Neuronal stem cell (in vitro differentiated cells): ENCODE measurements around the gene PARD3B.
A peak's percentile ranks its signal among the peaks of the same experiment; 100 is the strongest.

Source experiments
- DNase-seq: peaks from one replicate; pipeline ENCODE4 v3.0.0-alpha.2; 2013; ENCODE audit warnings: low spot score
- H2AFZ ChIP-seq: one replicate; pipeline ENCODE4 v1.6.1; 2013; ENCODE audit warnings: mild to moderate bottlenecking, low read length, inconsistent platforms
- H2AK5ac ChIP-seq: 2 replicates; pipeline ENCODE4 v1.6.1; 2013; ENCODE audit warnings: low read depth, mild to moderate bottlenecking, inconsistent platforms, low read length, moderate library complexity, mixed read lengths
- H2BK120ac ChIP-seq: 2 replicates; pipeline ENCODE4 v1.6.1; 2013; ENCODE audit warnings: low read depth, mild to moderate bottlenecking, inconsistent platforms, low read length, moderate library complexity, mixed read lengths
- H2BK12ac ChIP-seq: one replicate; pipeline ENCODE4 v1.6.1; 2013; ENCODE audit warnings: low read length, inconsistent platforms
- H2BK15ac ChIP-seq: 2 replicates; pipeline ENCODE4 v1.6.1; 2013; ENCODE audit warnings: mild to moderate bottlenecking, low read length, inconsistent platforms, mixed read lengths
- H2BK5ac ChIP-seq: one replicate; pipeline ENCODE4 v1.6.1; 2013; ENCODE audit warnings: inconsistent platforms, mild to moderate bottlenecking, low read length, moderate library complexity
- H3K14ac ChIP-seq: one replicate; pipeline ENCODE4 v1.6.1; 2013; ENCODE audit warnings: low read length, inconsistent platforms
- H3K18ac ChIP-seq: 2 replicates; pipeline ENCODE4 v1.6.1; 2013; ENCODE audit warnings: low read length, inconsistent platforms
- H3K23ac ChIP-seq: 2 replicates; pipeline ENCODE4 v1.6.1; 2013; ENCODE audit warnings: low read depth, mild to moderate bottlenecking, mixed read lengths, low read length, inconsistent platforms; ENCODE audit not compliant: poor library complexity
- H3K27ac ChIP-seq: replicated peaks from 3 replicates; pipeline ENCODE4 v1.5.1; 2013; ENCODE audit warnings: low read length, inconsistent platforms
- H3K27me3 ChIP-seq, 3 experiments: 2 replicates each; pipeline ENCODE4 v1.6.1; 2013; ENCODE audit warnings: low read length in 3 of 3, mild to moderate bottlenecking in 2 of 3, inconsistent platforms in 1 of 3, low read depth in 1 of 3, mixed read lengths in 1 of 3, moderate library complexity in 1 of 3; ENCODE audit not compliant: control insufficient read depth in 3 of 3, insufficient read depth in 3 of 3
- H3K36me3 ChIP-seq, 2 donors: replicated peaks in 1 of 2; 2 replicates each; pipeline ENCODE4 v1.6.1; 2013; ENCODE audit warnings: low read length in 2 of 2; ENCODE audit not compliant: control insufficient read depth in 2 of 2, insufficient read depth in 2 of 2
- H3K4ac ChIP-seq: 2 replicates; pipeline ENCODE4 v1.6.1; 2013; ENCODE audit warnings: inconsistent platforms, mild to moderate bottlenecking, low read length, moderate library complexity
- H3K4me1 ChIP-seq, 2 donors: 1 replicate in 1 of 2; 2 replicates in 1 of 2; pipeline ENCODE4 v1.6.1; 2013; ENCODE audit warnings: low read length in 2 of 2, low read depth in 1 of 2; ENCODE audit not compliant: control insufficient read depth in 2 of 2, insufficient read depth in 1 of 2
- H3K4me2 ChIP-seq: one replicate; pipeline ENCODE4 v1.6.1; 2013; ENCODE audit warnings: mild to moderate bottlenecking, low read length, inconsistent platforms; ENCODE audit not compliant: insufficient read depth, poor library complexity, severe bottlenecking
- H3K4me3 ChIP-seq, 2 donors: 2 replicates each; pipeline ENCODE4 v1.5.1; 2013; ENCODE audit warnings: low read length in 2 of 2, mild to moderate bottlenecking in 2 of 2, inconsistent platforms in 1 of 2, moderate library complexity in 1 of 2
- H3K79me1 ChIP-seq: one replicate; pipeline ENCODE4 v1.6.1; 2013; ENCODE audit warnings: low read depth, mild to moderate bottlenecking, inconsistent platforms, low read length, moderate library complexity
- H3K9ac ChIP-seq: one replicate; pipeline ENCODE4 v1.6.1; 2013; ENCODE audit warnings: mild to moderate bottlenecking, low read depth, low read length, inconsistent platforms; ENCODE audit not compliant: poor library complexity
- H3K9me3 ChIP-seq, 2 donors: replicated peaks in 1 of 2; 2 replicates each; pipeline versions ENCODE3 to v1.6.1; 2013; ENCODE audit warnings: low read length in 2 of 2, mild to moderate bottlenecking in 2 of 2, inconsistent platforms in 1 of 2, low read depth in 1 of 2, mixed read lengths in 1 of 2, moderate library complexity in 1 of 2; ENCODE audit not compliant: control insufficient read depth in 2 of 2, insufficient read depth in 1 of 2
- H4K8ac ChIP-seq: one replicate; pipeline ENCODE4 v1.6.1; 2013; ENCODE audit warnings: low read depth, mild to moderate bottlenecking, inconsistent platforms, low read length, moderate library complexity
- H4K91ac ChIP-seq: one replicate; pipeline ENCODE4 v1.6.1; 2013; ENCODE audit warnings: low read length, low read depth, mild to moderate bottlenecking, inconsistent platforms; ENCODE audit not compliant: poor library complexity
- WGBS, 2 donors: extraction: QIAGEN DNeasy Blood & Tissue Kit; methylation state at CpG; one replicate each; pipeline ENCODE4 v1.1.7; 2013; ENCODE audit warnings: missing lambda C conversion rate in 2 of 2, mixed read lengths in 1 of 2; ENCODE audit not compliant: insufficient read length in 2 of 2, insufficient replicate concordance in 1 of 2; ENCODE audit errors: extremely low coverage in 2 of 2; 5-methylcytosine and 5-hydroxymethylcytosine counted together

PARD3B gene

DNA sequence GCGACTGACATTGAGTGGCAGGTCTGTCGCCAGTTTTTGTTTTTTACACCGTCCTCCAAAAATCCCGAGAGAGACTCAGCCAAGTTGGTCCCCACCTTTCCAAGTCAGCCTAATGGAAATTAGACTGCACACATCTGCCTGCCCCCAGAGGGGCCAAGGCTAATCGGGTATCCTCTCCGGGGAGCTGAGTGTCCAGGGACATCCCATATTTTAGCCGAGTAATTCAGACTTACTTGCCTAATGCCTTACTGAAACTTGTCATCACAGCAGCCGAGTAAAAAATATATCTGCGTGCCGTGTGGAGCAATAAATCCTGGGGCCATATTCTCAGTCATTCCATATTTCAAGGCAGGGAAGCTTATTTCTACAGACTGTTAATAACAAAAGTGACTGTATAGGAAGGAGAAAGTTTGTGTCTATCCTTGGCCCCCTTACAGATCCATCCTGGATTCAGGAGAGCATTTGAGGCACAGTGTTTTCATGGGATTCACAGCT, 1098.2 kb downstream of the PARD3B start:
- Histone ChIP-seq H3K18ac (no peak overlapping the region), H4K91ac (no peak overlapping the region), H3K36me3 (no peaks in the 10 kb centered on the region), H3K4ac (no peak overlapping the region), H2BK120ac (no peak overlapping the region), H2AFZ (peak overlapping the region; percentile 55), H2AK5ac (no peak overlapping the region), H3K4me1 (peaks cover 3 to 13% of the 10 kb centered on the region in 2 donors), H3K9me3 (peaks cover 0 to 10% of the 10 kb centered on the region in 2 donors), H3K4me2 (no peak overlapping the region), H3K27me3 (no peaks in the 10 kb centered on the region), H3K4me3 (no peak overlapping the region), H3K14ac (no peak overlapping the region), H3K27ac (no peak overlapping the region), H2BK12ac (no peak overlapping the region), H3K79me1 (no peaks in the 10 kb centered on the region), H2BK5ac (no peak overlapping the region), H2BK15ac (no peak overlapping the region), H3K9ac (no peak overlapping the region), H3K23ac (no peak overlapping the region), H4K8ac (no peak overlapping the region)
- no peak for DNase-seq
- no CpG with 5 or more reads among the region's 10 CpGs for WGBS, 2 donors

GRCh38 chr2:205644018-205644417, 1098.7 kb downstream of the PARD3B start:
- no peak overlapping the region for H2AK5ac ChIP-seq
- H3K79me1 ChIP-seq, result no peaks in the 10 kb centered on the region
- H2BK5ac ChIP-seq, result no peak overlapping the region
- H3K9me3 ChIP-seq, result peaks cover 0 to 12% of the 10 kb centered on the region in 2 donors
- no peak overlapping the region for H3K23ac ChIP-seq
- DNase-seq, result no peak
- no CpG with 5 or more reads among the region's 5 CpGs for WGBS, 2 donors
- no peak overlapping the region for H4K8ac ChIP-seq
- no peak overlapping the region for H2BK15ac ChIP-seq
- H4K91ac ChIP-seq, result no peak overlapping the region
- no peak overlapping the region for H2AFZ ChIP-seq
- H3K14ac ChIP-seq, result no peak overlapping the region
- no peak overlapping the region for H3K4me2 ChIP-seq
- H3K4me1 ChIP-seq, result peaks cover 3 to 13% of the 10 kb centered on the region in 2 donors
- H3K18ac ChIP-seq, result no peak overlapping the region
- H3K4ac ChIP-seq, result no peak overlapping the region
- no peak overlapping the region for H3K27ac ChIP-seq
- H3K27me3 ChIP-seq, result no peaks in the 10 kb centered on the region
- H2BK120ac ChIP-seq, result no peak overlapping the region
- no peak overlapping the region for H3K9ac ChIP-seq
- H3K36me3 ChIP-seq, result no peaks in the 10 kb centered on the region
- H2BK12ac ChIP-seq, result no peak overlapping the region
- H3K4me3 ChIP-seq, result no peak overlapping the region

GRCh38 chr2:205646680-205647079, 1101.4 kb downstream of the PARD3B start:
- Histone ChIP-seq H3K4ac (no peak overlapping the region), H4K8ac (no peak overlapping the region), H3K4me1 (peaks cover 11 to 25% of the 10 kb centered on the region in 2 donors), H3K9ac (no peak overlapping the region), H3K18ac (no peak overlapping the region), H3K9me3 (peaks cover 1 to 5% of the 10 kb centered on the region in 2 donors), H2BK15ac (no peak overlapping the region), H2BK5ac (no peak overlapping the region), H3K27ac (no peak overlapping the region), H2AK5ac (no peak overlapping the region), H3K4me2 (no peak overlapping the region), H3K23ac (no peak overlapping the region), H2AFZ (no peak overlapping the region), H3K27me3 (no peaks in the 10 kb centered on the region), H3K79me1 (no peaks in the 10 kb centered on the region), H3K4me3 (no peak overlapping the region), H2BK120ac (no peak overlapping the region), H4K91ac (no peak overlapping the region), H2BK12ac (no peak overlapping the region), H3K36me3 (no peaks in the 10 kb centered on the region), H3K14ac (no peak overlapping the region)
- DNase-seq, result no peak
- WGBS, 2 donors, result no CpG with 5 or more reads among the region's 8 CpGs

DNA sequence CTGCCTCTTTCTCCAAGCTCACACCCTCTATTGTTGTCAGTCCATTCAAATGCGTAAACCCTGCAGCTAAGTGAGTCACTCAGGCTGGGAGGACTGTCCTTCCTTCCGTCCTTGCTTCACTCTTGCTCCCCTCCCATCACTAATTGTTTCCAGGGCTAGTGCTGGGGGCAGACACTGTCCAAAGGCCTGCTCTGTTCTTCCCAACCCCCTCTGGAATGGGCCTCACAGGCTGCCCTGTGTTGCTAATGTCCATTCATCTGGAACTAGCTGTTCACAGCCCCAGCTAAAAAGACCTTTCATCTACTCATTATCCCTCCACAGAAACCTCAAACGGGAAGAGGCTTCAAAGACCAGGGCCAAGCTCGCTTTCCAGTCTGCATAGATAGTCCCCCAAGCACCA, 1105.2 kb downstream of the PARD3B start:
- H3K27ac ChIP-seq, result peak overlapping the region; percentile 50

More for the DNA sequence above, 1105.2 kb downstream of the PARD3B start:
- Histone ChIP-seq H4K91ac (no peak overlapping the region), H2BK5ac (no peak overlapping the region), H3K23ac (no peak overlapping the region), H2BK120ac (no peak overlapping the region), H3K9me3 (peaks cover 1 to 18% of the 10 kb centered on the region in 2 donors), H2AK5ac (no peak overlapping the region), H3K36me3 (no peaks in the 10 kb centered on the region), H3K4me2 (no peak overlapping the region), H3K9ac (no peak overlapping the region), H2BK12ac (no peak overlapping the region), H3K4me3 (no peak overlapping the region), H2BK15ac (no peak overlapping the region), H3K14ac (no peak overlapping the region), H3K4me1 (peaks cover 8 to 12% of the 10 kb centered on the region in 2 donors), H3K79me1 (no peaks in the 10 kb centered on the region), H3K27me3 (no peaks in the 10 kb centered on the region), H2AFZ (peak overlapping the region; percentile 66), H3K18ac (no peak overlapping the region), H4K8ac (no peak overlapping the region), H3K4ac (no peak overlapping the region)
- DNase-seq, result peak; percentile 43
- no CpG with 5 or more reads among the region's 4 CpGs for WGBS, 2 donors
